Measurements from ENCODE around the gene CASP1.

Gene CASP1

GRCh38 chr11:104992781-104993180 lies 42.2 kb downstream of the CASP1 start:
- no peak for DNase-seq (ENCODE audit: low read depth, low spot score)

GRCh38 chr11:104991994-104992393 lies 43.0 kb downstream of the CASP1 start:
- DNase-seq (ENCODE audit: low read depth, low spot score), result no peak

- DNase-seq (ENCODE audit: low read depth, low spot score), result no peak
Observed at GRCh38 chr11:104984808-104985207, 50.1 kb downstream of the CASP1 start.

- no peak for DNase-seq (ENCODE audit: low read depth, low spot score)
Observed at GRCh38 chr11:104979839-104980238, 55.1 kb downstream of the CASP1 start.

Measured in astrocyte of the hippocampus (primary cell).